GM18519 (cell line): Measurements from ENCODE around the gene POLE4.

Experiments used
- ATAC-seq: cut with Tn5 transposase; IDR thresholded peaks from one replicate; pipeline ENCODE4 v1.9.1; 2021; ENCODE audit warnings: mild to moderate bottlenecking, moderate library complexity; ENCODE audit not compliant: unreplicated experiment, low FRiP score

POLE4 gene

DNA sequence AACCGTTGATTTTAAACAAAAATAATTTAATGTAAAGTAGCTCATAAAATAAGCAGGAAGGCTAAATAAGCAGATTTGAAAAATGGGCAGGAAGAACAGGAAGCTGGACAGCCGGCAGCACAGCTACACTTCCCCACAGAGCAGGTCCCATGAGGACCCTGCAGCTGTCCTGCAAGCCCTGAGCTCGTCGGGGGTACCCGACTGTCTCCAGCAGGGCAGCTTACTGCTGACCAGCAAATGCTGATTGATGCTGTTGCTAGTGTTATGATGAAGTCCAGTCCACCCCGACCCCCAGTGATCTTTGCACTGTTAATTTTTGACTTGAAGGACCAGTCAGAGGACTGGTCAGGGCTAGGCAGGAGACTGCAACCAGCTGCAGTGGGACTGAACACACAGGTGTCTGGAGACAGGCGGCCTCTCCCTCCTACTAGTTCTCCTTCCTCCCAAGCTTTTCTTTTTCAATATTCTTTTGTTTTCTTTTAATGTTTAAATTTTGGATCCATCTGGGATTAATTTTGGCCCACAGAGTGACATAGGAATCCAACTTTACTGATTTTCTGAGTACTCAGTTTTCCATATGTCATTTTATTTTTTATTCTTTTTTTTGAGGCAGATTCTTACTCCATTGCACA lies 27.7 kb downstream of the POLE4 start:
- no peak for ATAC-seq

DNA sequence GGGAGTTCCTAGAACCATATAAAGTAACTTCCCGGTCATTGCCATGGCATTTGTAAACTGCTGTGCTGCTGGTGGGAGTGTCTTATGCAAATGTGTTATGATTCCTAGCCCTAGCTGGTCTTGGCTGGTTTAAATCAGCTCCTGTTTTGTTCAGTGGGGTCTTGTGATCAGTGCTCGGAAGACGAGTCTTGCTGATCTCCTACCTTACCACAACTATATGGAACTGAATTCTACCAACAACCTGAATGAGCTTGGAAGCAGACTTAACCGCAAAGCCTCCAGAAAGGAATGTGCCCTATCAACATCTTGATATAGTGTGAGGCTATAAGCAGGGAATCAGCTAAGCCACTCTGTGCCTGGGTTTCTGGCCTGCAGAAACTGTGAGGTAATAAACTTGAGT lies 33.5 kb downstream of the POLE4 start:
- no peak for ATAC-seq

DNA sequence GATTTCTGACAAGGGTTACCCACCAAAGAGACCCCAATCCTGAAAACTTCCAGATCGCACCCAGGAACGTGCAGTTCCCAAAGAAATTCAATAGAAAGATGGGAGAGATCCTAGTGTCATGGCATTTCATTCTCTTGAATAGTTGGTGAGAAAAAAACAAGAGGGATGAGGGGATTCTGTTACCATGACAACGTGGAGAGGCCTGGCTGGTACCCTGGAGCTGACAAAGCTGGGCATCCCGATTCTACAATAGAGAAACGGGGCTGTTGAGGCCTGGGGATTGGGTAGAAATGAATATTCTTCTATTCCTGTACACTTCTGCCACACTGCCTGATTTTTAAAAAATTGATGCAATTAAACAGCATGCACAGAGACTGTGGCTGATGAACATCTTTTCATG lies 41.0 kb downstream of the POLE4 start:
- ATAC-seq = no peak

DNA sequence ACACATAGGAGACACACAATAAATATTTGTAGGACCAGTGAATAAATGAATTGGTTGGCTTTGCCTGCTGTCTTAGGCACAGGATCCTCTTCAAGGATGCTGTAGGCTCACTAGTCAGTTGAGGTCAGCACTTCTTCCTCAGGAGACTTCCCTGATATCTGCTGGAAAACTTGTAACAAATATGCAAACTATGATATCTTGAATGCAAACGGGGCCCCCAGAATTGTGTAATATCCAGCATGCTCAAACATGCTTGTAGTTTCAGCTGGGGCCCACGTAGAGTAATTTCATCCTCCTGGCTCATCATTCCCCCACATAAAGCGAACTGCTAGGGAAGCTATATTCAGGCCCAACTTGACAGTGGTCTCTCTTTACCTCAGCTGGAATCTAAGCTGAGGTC lies 43.6 kb downstream of the POLE4 start:
- no peak for ATAC-seq

DNA sequence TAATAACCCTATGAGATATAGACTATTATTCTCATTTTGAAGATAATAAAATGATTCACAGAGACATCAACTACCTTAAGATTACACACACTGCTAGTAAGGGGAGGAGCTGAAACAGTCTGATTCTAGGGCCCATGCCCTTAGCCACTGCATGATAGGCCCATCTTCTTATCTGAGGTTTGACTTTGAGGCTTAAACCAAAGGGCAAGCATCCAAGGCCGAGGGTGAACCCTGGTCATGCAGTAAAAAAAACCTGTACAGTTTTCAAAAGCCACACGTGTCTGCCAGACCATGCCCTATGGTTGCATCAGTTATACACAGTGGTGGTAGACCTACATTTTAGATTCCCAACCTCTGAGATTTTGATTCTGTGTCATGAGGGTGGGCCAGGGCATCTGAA lies 44.8 kb downstream of the POLE4 start:
- ATAC-seq = no peak

DNA sequence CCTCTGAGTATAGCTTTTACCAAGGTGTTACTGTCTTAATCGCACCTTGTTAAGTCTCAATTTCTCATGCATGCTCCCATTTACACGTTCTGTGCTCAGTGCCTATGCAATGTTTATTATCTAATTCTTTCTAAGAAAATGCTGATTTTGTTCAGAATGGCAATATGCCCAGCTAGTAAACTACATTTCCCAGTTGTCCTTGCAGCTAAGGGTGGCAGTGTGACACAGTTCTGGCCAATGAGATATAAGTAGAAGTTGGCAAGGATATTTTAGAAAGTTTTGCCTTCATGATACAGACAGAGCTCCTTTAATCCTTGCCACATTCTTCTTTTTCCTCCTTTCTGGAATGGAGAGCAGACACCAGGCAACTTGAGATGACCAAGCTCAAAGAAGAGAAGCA lies 45.3 kb downstream of the POLE4 start:
- ATAC-seq = no peak

DNA sequence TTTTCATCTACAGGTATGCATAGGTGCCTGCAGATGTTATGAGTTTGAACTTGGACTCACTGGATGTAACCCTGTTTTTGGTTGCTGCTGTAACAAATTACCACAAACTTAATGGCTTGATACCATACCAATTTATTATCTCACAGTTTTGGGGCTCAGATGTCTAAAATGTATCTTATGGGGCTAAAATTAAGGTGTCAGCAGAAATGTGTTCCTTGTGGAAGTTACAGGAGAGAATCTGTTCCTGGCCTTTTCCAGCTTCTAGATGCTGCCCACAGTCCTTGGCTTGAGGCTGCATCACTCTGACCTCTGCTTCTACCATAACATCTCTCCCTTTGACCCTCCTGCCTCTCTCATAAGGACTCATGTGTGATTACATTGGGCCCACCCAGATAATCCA lies 47.6 kb downstream of the POLE4 start:
- ATAC-seq = no peak

DNA sequence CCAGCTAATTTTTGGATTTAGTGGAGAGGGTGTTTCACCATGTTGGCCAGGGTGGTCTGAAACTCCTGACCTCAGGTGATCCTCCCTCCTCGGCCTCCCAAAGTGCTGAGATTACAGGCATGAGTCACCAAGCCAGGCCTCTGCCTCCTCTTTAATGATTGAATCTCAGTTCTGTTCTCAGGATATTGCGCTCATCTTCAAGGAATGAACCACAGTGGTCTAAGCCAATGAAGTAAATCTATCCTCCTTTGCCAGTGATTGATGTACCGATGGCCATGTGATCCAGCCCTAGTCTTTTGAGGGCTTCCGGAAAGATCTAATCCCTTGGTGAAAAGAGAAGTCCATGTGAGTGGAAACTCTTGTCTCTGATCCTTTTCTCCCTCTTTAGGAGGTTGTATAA lies 48.6 kb downstream of the POLE4 start:
- ATAC-seq = no peak

DNA sequence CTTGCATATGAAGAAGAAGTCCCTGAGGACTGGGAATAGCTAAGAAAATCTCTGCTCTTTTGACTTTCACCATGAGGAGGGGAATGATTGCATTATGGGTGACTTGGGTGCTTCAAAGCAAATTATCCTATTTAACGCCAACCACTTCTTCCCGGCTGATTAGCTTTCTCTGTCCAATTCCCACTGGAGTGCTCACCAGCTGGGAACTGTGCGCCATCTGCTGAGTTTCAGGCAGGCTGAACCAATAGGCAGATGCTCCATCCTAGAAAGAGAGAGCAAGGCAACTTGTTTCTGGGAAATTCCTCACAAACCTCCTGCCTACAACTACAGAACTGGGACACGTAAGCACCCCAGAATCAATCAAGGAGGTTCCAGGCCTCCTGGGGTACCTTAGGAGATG lies 49.4 kb downstream of the POLE4 start:
- no peak for ATAC-seq

DNA sequence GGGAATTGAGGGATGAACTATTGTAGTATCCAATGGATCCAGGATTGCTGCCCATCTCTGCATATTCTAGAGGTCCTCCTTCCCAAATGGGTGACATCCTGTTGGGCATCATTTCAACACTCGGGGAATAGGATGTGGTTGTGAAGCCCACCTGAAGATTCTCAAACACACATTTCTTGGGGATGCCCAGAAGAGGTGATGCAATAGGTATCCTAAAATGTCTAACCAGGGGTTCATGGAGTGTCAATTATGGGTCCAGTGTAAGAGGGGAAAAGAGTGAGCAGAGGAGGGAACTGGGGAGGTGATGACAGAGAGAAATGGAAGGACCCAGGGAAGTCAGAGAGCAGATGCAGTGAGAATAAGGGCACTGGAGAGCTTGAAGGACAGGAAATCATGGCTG lies 52.1 kb downstream of the POLE4 start:
- no peak for ATAC-seq

DNA sequence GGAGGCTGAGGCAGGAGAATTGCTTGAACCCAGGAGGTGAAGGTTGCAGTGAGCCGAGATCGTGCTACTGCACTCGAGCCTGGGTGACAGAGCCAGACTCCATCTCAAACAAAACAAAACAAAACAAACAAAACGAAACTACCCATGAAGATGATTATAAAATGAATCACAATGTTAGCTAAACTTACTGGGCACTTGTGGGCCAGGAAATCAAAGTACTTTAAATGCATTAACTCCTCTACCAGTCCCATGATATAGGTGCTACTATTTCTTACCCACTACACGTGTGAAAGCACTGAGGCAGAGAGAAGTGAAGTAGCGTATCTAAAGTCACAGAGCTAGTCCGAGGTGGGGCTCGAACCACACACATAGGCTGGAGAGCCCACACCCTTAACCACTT lies 53.6 kb downstream of the POLE4 start:
- ATAC-seq = no peak

DNA sequence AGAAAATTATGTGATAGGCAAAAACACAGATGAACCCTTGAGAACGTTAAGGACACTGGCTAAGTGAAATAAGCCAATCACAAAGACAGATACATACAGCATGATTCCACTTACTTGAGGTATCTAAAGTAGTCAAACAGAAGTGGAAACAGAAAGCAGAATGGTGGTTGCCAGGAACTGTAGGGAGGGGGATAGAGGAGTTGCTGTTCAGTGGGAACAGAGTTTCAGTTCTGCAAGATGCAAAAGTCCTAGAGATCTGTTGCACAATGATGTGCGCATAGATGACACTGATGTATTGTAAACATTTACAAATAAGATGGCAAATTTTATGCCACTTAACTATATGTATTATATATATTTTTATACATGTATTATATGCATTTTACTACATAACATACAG lies 59.7 kb downstream of the POLE4 start:
- no peak for ATAC-seq
